DMS 273 treated with DMSO at 0.1 percent for 48 hours (cell line): Measurements from ENCODE around the gene UCKL1.
"Not testable (repeated sequence)": the region's sequence is repeated elsewhere in the genome, so short reads cannot be mapped to it uniquely, and the experiment has no call there.

Experiments
- DNase-seq: peaks from one replicate; lab custom pipeline; 2025; lab: John Stamatoyannopoulos, UW

Gene UCKL1

DNA sequence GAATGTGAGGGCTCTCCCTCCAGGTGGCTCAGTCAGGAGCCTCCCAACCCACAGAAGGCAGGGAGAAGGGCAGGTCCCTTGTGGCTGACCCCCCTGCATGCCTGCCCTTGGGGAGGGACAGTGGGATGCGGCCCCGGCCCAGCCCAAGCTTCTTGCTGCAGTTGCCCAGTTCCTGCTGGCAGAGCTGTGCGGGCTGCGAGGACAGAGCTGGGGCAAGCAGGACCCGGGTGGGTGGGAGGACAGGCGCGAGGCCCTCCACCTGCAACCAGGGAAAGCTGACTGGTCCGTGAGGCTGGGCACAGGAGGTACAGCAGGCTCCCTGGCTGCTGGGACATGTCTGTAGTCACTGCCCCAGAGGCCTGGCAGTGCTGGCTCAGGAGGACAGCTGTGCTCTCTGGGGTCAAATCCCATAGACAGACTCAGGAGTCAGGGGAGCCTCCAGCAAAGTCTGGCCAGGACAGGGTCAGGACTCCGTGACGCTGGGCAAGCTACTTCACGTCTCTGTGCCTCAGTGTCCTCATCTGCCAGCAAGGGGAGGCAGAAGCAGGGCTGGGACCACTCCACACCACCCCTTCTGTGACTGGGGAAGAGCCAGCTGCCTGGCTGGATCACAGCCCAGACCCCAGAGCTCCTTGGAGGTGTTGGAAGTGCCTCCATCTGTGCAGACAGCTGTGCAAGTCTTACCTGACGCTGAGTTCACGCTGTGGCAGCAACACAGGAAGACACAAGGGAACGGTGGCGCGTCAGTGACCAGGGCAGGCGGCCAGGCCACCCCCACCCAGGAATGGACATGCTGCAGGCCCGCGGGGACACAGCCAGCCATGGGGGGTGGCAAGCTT is 13.0 kb downstream of the UCKL1 start:
- DNase-seq, result peak; percentile 55

DNA sequence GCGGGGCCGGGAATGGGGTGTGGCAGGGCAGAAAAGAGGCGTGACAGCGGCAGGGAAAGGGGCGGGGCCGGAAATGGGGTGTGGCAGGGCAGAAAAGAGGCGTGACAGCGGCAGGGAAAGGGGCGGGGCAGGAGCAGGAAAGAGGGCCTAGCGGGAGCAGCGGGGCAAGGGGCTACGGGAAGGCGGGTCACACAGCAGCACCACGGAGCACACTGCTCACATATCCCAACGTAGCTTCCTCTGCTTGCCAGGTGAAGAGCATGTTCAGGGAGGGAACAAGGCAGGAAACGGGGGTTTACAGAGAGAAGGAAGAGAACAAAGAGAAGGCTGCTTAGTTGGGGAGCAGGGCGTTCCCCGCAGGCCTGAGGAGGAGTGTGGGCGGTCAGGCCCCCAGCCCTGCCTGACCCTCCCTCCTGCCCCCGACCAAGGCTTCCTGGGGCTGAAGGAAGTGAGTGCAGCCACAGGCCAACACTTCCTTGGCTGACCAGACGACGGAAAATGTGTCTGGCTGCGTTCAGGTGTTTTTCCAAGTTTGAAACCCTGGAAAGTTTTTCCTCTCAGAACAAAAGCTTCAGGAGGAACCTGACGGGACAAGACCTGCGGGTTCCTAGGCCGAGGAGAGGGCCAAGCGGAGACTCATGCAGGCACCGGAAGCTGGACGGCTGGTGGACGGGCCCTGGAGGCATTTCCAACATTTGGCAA is 13.8 kb downstream of the UCKL1 start:
- DNase-seq, result no peak

DNA sequence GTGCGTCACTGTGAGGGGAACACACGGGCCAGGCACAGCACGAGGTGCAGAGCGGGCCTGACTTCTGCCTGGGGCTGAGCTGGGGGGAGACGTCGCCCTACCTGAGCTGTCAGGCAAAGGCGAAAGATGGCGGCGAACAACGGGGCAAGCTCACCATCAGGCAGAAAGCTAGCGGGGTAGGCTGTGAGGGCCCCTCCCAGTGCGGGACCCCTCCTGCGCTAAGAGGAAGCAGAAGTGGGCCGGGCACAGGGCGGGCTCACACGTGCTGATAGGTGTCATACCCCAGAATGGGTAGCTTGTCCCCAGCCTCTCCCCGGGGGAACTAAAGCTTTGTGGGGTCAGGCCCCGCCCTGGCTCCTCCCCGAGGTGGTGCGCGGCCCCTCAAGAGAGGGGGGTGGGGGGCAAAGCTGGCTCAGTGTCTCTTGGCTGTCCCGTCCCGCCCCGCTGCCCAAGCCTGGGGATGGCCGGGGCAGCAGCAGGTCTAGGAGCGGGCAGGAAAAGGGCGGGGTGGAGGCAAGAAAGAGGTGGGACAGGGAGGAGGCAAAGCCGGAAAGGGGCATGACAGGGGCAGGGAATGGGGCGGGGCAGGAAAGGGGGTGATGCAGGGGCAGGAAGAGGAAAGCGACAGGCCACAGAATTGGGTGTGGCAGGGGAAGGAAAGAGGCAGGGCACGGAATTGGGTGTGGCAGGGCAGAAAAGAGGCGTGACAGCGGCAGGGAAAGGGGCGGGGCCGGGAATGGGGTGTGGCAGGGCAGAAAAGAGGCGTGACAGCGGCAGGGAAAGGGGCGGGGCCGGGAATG is 14.7 kb downstream of the UCKL1 start:
- DNase-seq, result no peak

DNA sequence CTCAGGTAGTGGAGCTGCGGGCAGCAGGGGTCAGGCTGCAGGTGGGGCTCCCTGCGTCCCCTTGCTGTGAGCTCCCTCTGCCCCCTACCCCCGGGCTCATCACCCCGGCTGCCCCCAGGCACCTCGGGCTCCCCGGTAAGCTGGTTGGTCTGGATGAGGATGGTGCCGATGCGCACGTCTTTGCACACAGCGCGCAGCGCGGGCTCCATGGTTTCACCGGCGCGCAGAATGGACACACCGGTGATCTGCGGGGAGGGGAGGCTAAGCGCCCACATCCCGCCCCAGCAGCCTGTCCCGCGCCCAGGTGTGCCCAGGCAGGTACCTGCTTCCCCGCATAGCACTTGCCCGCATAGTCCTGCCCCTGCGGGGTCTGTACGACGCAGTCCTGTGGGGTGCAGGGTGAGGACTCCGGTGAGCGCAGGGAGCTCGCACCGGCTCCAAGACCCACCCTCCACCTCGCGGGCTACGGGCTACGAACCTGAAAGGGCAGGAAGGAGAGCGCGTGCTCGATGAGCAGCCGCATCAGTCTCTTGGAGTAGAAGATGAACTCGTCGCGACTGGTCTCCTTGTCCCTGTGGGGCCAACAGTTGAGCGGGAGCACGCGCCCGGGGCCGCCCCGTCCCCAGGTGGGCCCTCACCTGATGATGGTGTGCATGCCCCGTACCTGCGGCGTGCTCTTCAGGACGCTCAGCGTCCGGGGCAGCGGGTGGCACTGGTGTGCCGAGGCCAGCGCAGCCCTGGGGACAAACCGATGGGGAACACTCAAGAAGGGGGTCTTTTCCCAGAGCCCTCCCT is 15.5 kb downstream of the UCKL1 start:
- no peak for DNase-seq

DNA sequence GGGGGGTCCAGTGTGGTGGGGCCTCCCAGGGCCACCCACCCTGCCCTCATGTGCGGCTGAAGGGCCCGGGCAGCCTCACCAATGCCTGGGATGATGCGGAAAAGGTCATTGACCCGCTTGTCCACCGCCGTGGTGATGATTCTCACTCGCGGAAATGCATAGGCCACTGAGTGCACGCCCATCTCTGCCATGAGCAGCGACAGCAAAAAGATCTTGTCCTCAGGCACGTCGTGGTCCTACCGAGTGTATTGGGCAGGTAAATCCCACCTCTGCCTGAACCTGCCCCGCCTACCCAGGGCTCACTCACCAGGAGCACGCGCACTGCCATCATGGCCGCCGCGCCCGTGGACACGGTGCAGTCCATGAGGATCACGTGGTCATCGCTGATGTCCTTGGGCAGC is 16.1 kb downstream of the UCKL1 start:
- DNase-seq, result no peak

DNA sequence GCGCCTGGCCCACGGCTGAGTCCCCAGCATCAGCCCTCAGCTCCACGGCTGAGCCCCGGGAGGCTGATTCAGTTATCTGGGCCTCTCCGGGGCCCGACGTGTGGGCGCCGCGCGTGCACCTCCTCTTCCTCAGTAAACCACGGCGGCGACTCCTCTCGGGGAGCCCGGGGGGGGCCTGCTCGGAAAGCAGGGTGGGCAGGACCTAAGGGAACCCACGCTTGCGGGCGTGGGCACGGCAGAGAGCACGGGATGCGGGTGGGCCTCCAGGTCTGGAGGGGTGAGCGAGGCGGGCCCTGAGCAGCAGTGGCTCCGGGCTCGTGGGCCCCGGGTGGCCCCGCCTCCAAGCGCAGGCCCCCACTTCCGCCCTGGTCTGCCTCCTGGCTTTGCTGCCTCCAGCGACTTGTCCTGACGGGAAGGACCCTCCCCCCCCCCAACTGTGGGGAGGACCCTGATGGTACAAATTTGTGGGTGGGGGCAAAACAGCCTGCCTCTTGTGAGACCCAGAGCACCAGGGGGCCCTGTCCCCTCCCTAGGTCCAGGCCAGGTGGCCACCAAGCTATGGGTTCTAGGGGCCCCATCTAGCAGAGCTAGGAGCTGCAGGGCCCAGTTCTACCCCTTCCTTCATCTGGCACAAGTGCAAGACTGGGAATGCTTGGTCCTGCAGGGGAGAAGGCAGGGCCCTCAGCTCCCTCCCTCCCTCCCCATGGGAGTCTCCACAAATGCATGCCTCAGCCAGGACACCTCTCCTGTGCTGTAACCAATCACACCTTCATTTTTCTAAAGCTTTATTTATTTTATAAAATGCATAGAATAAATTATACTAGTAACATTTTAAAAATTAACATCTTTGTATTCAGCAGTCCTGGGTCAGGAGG is 16.9 kb downstream of the UCKL1 start:
- DNase-seq, result no peak

DNA sequence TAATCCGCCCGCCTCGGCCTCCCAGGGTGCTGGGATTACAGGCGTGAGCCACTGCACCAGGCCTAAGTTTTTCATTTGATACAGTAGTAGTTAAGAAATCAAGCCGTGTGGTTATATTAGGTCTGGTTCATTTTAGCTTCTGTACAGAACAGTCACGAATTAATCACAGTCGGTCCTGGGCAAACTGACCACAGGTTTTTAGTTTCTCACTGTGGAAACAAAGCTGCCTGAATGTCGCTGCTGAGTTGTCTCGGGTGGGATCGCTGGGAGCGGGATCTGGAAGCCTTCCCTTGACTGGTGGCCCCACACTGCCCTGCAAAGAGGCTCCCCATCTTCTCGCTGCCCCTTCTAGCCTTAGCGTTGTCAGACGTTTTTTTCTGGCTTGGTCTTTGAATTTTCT is 18.6 kb downstream of the UCKL1 start:
- DNase-seq, result no peak

DNA sequence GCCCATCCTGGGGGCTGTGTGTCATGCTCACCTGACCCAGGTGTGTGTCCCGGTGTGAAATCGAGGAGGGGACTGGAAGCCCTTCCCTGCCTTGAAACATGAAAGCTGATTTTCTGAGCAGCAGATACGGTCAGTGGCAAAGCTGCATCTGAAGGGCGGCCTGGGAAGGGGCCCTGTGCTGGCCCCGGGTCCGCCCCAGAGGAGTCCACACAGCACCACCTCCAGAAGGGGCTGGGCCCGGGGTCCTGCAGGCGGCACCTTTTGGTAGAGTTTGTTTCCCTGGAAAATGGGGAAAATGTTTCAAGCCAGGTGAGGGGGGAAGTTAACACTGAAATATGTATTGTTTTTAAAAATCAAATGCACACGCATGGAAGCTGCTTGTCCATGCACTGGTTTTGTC is 20.8 kb downstream of the UCKL1 start:
- DNase-seq, result no peak

DNA sequence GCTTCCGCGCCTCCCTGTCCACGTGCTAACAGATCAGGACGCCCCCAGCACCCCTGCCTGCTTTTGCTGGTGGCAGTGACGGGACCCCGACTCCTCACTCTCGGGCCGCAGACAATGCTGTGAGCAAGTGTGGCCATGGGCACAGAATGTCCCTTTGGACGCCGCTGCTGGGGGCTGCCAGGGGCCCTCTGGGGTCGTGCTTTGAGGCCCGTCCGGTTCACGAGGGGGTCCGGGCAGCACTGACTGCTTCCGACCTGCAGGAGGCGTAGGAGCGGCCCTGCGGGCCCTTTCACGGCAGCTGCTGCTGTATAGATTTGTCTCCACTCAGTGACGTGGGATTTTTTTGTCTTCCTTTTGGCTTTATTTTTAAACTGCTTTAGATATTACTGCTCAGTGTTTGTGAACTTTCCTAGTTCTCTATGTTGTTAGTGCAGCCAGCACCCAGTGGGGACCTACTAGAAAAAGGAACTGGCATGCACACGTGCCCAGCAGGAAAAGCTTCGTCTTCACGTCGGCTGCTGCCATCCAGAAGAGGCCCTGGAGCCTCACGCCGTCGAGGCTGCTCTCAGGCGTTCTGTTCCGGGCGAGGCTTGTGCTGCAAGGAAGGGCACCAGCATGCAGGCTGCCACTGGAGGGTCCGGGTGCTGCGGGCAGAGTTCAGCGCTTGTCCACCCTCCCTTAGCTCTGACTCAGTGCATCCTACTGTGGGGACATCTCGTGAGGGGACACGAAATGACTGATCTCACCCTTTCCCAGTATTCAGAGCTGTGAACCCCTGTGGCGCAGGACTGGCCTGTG is 21.7 kb downstream of the UCKL1 start:
- no peak for DNase-seq

DNA sequence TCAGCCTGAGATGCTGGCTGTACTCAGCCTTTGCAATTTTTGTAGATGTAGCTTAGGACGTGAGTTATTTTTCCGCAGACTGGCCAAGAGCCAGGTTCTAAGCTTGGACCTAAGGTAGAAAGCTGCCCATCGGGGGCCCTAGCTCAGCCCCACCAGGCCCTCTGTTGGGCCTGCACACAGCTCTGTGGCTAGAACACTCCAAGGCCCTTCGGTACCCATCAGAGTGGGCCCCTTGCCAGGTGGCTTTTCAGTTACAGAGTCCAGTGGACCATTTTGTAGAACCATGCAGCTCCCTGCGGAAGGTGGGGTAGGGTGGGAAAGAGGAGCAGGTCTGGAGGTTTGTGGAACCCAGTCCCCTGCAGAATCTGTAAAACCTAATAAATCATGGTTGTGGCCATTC is 22.6 kb downstream of the UCKL1 start:
- DNase-seq, result no peak

DNA sequence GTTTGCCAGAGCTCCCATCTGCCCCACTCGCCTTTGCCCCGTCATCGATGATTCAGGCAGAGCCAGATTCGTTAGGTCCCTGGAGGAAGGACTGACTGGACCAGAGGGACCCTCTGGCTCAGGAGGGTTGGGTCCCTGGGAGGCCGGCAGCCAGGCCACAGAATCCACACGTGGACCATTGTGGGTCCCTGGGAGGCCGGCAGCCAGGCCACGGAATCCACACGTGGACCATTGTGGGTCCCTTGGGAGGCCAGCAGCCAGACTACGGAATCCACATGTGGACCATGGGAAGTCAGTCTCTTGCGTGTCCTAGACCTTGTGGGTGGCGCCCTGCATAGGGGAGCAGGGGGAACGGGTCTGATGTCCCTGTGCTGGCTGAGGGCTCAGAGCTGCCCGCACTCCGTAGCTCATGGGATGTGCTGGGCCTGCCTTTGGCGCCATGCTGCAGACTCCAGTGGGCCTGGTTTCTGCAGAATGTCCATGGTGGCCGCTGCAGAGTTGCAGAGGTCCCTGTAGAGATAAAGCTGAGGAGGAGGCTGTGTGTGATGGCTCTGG is 23.5 kb downstream of the UCKL1 start:
- no peak for DNase-seq

DNA sequence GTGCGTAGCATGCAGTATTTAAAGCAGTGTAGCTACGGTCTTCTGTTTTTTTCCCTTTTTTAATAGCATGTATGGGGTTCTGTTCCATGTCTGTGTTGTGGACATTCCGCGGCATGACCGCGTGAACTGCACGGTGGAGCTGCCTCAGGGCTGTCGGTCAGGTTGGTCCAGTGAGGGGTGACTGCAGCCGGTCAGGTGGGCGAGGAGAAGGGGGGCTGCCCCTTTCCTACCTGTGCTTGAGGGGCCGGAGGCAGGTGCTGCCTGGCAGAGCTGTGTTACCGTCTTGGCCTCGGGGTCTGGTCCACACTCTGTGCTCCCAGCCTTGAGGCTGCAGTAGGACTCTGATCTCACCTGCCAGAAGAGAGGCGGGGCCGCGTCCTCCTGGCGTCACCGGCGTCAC is 24.5 kb downstream of the UCKL1 start:
- no peak for DNase-seq

DNA sequence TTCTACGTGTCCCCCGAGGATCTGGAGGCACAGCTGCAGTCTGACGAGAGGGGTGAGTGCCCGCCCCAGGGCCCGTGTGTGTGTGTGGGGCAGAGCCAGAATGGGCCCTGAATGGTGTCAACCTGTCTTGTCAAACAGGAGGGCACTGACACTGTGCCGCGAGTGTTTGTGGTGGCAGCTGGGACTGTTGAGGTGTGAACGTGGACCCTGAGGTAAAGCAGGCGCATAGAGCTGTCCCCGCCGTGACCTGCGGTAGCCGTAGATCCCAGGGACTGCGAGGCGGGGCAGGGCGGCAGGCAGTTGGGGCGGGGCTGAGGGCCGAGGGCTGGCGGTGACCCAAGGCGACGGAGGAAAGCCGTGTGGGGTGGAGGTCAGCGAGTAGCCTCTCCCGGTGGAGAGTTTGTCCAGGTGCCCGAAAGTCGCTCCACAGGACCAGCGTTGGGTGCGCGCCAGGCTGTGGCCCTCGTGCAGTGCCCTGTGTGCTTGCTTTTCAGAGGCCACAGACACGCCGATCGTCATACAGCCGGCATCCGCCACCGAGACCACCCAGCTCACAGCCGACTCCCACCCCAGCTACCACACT is 25.2 kb downstream of the UCKL1 start:
- no peak for DNase-seq

DNA sequence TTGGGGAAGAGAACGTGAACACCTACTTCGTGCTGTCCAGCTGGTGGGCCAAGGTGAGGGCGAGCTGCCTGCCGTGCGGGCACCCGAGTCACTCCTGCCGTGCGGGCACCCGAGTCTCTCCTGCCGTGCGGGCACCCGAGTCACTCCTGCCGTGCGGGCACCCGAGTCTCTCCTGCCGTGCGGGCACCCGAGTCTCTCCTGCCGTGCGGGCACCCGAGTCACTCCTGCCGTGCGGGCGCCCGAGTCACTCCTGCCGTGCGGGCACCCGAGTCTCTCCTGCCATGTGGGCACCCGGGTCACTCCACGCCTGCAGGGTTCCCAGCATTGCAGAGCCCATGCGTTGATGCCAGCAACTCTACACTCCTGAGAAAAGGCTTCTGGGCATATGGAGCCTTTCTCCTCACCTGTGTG is 26.7 kb downstream of the UCKL1 start:
- DNase-seq, result not testable (repeated sequence)

DNA sequence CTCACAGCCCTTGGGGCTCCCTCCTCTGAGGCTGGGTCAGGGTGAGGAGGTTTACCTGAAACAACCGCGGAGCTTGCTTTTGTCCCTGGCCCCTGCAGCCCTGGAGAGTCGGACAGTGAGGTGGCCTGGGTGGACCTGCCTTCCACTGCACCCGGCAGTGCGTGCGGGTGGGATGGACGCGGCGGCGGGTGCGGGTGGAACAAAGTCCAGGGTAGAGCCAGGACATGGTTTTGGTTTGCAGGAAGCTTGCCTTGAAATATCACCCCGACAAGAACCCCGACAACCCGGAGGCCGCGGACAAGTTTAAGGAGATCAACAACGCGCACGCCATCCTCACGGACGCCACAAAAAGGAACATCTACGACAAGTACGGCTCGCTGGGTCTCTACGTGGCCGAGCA is 27.1 kb downstream of the UCKL1 start:
- no peak for DNase-seq

DNA sequence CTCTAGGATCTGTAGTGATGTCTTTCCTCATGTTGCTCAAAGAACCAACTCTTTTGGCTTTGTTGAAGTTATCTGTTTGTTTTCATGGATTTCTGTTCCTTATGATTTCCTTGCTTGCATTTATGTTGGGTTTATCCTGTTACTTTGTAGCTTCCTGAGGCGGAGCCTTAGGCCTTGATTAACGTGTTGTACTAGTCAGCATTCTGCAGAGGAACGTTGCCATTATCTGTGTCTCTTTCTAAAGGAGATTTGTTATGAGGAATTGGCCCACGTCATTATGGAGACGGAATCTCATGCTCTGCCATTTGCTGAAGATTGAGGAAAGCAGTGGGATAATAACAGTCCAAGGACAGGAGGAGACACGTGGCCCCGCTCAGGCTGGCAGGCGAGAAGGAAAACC is 29.9 kb downstream of the UCKL1 start:
- DNase-seq, result no peak

DNA sequence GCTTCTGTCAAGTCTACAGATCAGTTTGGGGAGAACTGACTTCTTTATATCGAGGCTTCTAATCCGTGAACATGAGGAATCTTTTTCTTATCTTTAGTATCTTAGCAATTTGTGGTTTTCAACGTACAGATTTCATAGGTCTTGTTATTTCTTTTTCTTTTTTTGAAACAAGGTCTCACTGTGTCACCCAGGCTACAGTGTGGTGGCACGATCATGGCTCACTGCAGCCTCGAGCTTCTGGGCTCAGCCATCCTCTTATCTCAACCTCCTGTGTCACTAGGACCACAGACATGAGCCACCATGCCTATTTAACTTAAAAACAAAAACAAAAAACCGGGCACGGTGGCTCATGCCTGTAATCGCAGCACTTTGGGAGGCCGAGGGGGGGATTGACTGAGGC is 32.0 kb downstream of the UCKL1 start:
- DNase-seq, result no peak

DNA sequence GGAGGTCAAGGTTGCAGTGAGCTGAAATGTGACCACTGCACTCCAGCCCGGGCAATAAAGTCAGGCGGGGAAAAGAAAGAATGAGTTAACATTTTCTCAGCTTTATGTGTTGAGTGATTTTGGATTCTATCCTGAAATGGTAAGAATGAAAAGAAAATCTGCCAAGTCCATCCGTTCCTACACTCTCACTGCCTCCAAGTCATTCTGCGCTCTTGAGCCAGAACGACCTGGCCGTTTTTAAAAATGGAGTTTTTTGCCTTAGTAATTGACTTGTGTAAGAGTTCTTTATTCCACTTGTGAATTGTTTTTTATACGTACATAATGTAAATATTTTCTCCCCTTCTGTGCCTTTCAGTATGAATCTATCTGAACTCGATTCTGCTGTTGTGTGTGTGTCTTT is 32.6 kb downstream of the UCKL1 start:
- no peak for DNase-seq

DNA sequence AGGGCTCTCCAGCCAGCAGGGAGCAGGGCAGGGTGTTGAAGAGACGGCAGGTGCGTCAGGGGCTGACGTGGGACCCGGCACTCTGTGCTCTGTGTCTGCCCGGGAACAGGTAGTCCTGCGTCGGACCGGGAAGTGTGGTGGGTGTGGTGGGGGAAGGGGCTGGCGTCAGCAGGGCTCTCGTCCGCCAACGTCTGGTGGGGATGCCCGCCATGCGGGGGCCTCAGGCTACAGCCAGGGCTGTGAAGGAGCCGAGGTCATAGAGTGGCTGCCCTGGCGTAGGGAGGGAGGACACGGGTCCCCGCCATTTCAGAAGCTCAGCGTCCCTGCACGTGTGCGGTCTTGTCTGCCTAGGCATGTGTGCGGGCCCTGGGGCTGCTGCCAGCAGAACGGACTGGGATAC is 36.0 kb downstream of the UCKL1 start:
- DNase-seq, result no peak
